Measurements from ENCODE around the gene NCAM1. TPM values are rescaled to one million over a fixed set of nuclear protein-coding genes. Genes with fewer than 3 reads are reported as not detected.

The NCAM1 gene
- total and polyA plus RNA-seq, 9 donors: 87.0 to 220 (median 114) TPM

- H3K9me3 ChIP-seq (replicated peaks; ENCODE audit: control insufficient read depth, low read depth, low read length): no peaks in the 10 kb centered on the region
- no peak for DNase-seq
- no peak overlapping the region for H3K4me3 ChIP-seq (ENCODE audit: low read length)
- no peak overlapping the region for H3K27ac ChIP-seq (ENCODE audit: low read length)
- H3K27me3 ChIP-seq (ENCODE audit: control insufficient read depth, insufficient read depth, low read length): no peaks in the 10 kb centered on the region
- no peaks in the 10 kb centered on the region for H3K4me1 ChIP-seq (ENCODE audit: control insufficient read depth, insufficient read depth, low read length)
- no peaks in the 10 kb centered on the region for H3K36me3 ChIP-seq (ENCODE audit: control insufficient read depth, insufficient read depth, low read length)
- 44% methylated on average over 2 of the region's 4 CpGs for WGBS (ENCODE audit: insufficient coverage)
These were observed 143.6 kb downstream of the NCAM1 start for GRCh38 chr11:113104691-113105251.

GRCh38 chr11:113105592-113105991 lies 144.4 kb downstream of the NCAM1 start:
- H3K27ac ChIP-seq (ENCODE audit: low read length): no peak overlapping the region
- no peaks in the 10 kb centered on the region for H3K27me3 ChIP-seq (ENCODE audit: control insufficient read depth, insufficient read depth, low read length)
- no CpG with 5 or more reads among the region's 2 CpGs for WGBS (ENCODE audit: insufficient coverage)
- no peaks in the 10 kb centered on the region for H3K4me1 ChIP-seq (ENCODE audit: control insufficient read depth, insufficient read depth, low read length)
- DNase-seq: no peak
- no peak overlapping the region for H3K4me3 ChIP-seq (ENCODE audit: low read length)
- H3K9me3 ChIP-seq (replicated peaks; ENCODE audit: control insufficient read depth, low read depth, low read length): no peaks in the 10 kb centered on the region
- H3K36me3 ChIP-seq (ENCODE audit: control insufficient read depth, insufficient read depth, low read length): no peaks in the 10 kb centered on the region

- Histone ChIP-seq H3K27ac (ENCODE audit: low read length) (no peak overlapping the region), H3K27me3 (ENCODE audit: control insufficient read depth, insufficient read depth, low read length) (no peaks in the 10 kb centered on the region), H3K36me3 (ENCODE audit: control insufficient read depth, insufficient read depth, low read length) (no peaks in the 10 kb centered on the region), H3K4me3 (ENCODE audit: low read length) (no peak overlapping the region), H3K9me3 (replicated peaks; ENCODE audit: control insufficient read depth, low read depth, low read length) (no peaks in the 10 kb centered on the region), H3K4me1 (ENCODE audit: control insufficient read depth, insufficient read depth, low read length) (no peaks in the 10 kb centered on the region)
- 33% methylated on average over 1 of the region's 2 CpGs for whole genome bisulfite sequencing (ENCODE audit: insufficient coverage)
- no peak for DNase-seq
These were observed 145.3 kb downstream of the NCAM1 start for GRCh38 chr11:113106507-113106906.

GRCh38 chr11:113110046-113110445 lies 148.8 kb downstream of the NCAM1 start:
- no peak for DNase-seq
- Histone ChIP-seq H3K9me3 (replicated peaks; ENCODE audit: control insufficient read depth, low read depth, low read length) (no peaks in the 10 kb centered on the region), H3K4me1 (ENCODE audit: control insufficient read depth, insufficient read depth, low read length) (peaks cover 3% of the 10 kb centered on the region), H3K36me3 (ENCODE audit: control insufficient read depth, insufficient read depth, low read length) (no peaks in the 10 kb centered on the region), H3K27ac (ENCODE audit: low read length) (no peak overlapping the region), H3K4me3 (ENCODE audit: low read length) (no peak overlapping the region), H3K27me3 (ENCODE audit: control insufficient read depth, insufficient read depth, low read length) (no peaks in the 10 kb centered on the region)
- WGBS (ENCODE audit: insufficient coverage): no CpG with 5 or more reads among the region's 1 CpG

GRCh38 chr11:113111156-113111555 lies 149.9 kb downstream of the NCAM1 start:
- WGBS (ENCODE audit: insufficient coverage): no CpG with 5 or more reads among the region's 2 CpGs
- H3K4me1 ChIP-seq (ENCODE audit: control insufficient read depth, insufficient read depth, low read length): peaks cover 3% of the 10 kb centered on the region

GRCh38 chr11:113112307-113112706 lies 151.1 kb downstream of the NCAM1 start:
- DNase-seq: no peak
- Histone ChIP-seq H3K36me3 (ENCODE audit: control insufficient read depth, insufficient read depth, low read length) (no peaks in the 10 kb centered on the region), H3K27me3 (ENCODE audit: control insufficient read depth, insufficient read depth, low read length) (no peaks in the 10 kb centered on the region), H3K9me3 (replicated peaks; ENCODE audit: control insufficient read depth, low read depth, low read length) (no peaks in the 10 kb centered on the region), H3K4me1 (ENCODE audit: control insufficient read depth, insufficient read depth, low read length) (peaks cover 3% of the 10 kb centered on the region), H3K27ac (ENCODE audit: low read length) (no peak overlapping the region), H3K4me3 (ENCODE audit: low read length) (no peak overlapping the region)
- no CpG with 5 or more reads among the region's 3 CpGs for WGBS (ENCODE audit: insufficient coverage)

More at GRCh38 chr11:113111156-113111555, 149.9 kb downstream of the NCAM1 start:
- Histone ChIP-seq H3K36me3 (ENCODE audit: control insufficient read depth, insufficient read depth, low read length) (no peaks in the 10 kb centered on the region), H3K4me3 (ENCODE audit: low read length) (no peak overlapping the region), H3K9me3 (replicated peaks; ENCODE audit: control insufficient read depth, low read depth, low read length) (no peaks in the 10 kb centered on the region), H3K27me3 (ENCODE audit: control insufficient read depth, insufficient read depth, low read length) (no peaks in the 10 kb centered on the region), H3K27ac (ENCODE audit: low read length) (no peak overlapping the region)
- DNase-seq: no peak

GRCh38 chr11:113113801-113114704 lies 152.8 kb downstream of the NCAM1 start:
- 44% methylated on average over 2 of the region's 5 CpGs for WGBS (ENCODE audit: insufficient coverage)
- Histone ChIP-seq H3K27ac (ENCODE audit: low read length) (no peak overlapping the region), H3K4me3 (ENCODE audit: low read length) (no peak overlapping the region), H3K27me3 (ENCODE audit: control insufficient read depth, insufficient read depth, low read length) (no peaks in the 10 kb centered on the region), H3K9me3 (replicated peaks; ENCODE audit: control insufficient read depth, low read depth, low read length) (no peaks in the 10 kb centered on the region), H3K4me1 (ENCODE audit: control insufficient read depth, insufficient read depth, low read length) (peaks cover 3% of the 10 kb centered on the region), H3K36me3 (ENCODE audit: control insufficient read depth, insufficient read depth, low read length) (no peaks in the 10 kb centered on the region)
- DNase-seq: peak; percentile 70

- peaks cover 3% of the 10 kb centered on the region for H3K4me1 ChIP-seq (ENCODE audit: control insufficient read depth, insufficient read depth, low read length)
- no peaks in the 10 kb centered on the region for H3K27me3 ChIP-seq (ENCODE audit: control insufficient read depth, insufficient read depth, low read length)
- H3K4me3 ChIP-seq (ENCODE audit: low read length): no peak overlapping the region
- H3K27ac ChIP-seq (ENCODE audit: low read length): no peak overlapping the region
- H3K9me3 ChIP-seq (replicated peaks; ENCODE audit: control insufficient read depth, low read depth, low read length): no peaks in the 10 kb centered on the region
- WGBS (ENCODE audit: insufficient coverage): 100% methylated on average over 1 of the region's 3 CpGs
- H3K36me3 ChIP-seq (ENCODE audit: control insufficient read depth, insufficient read depth, low read length): no peaks in the 10 kb centered on the region
- no peak for DNase-seq
These were observed 153.4 kb downstream of the NCAM1 start for GRCh38 chr11:113114705-113115027.

GRCh38 chr11:113118104-113118503 lies 156.9 kb downstream of the NCAM1 start:
- H3K27me3 ChIP-seq (ENCODE audit: control insufficient read depth, insufficient read depth, low read length): no peaks in the 10 kb centered on the region
- WGBS (ENCODE audit: insufficient coverage): no CpG with 5 or more reads among the region's 1 CpG
- DNase-seq: peak; percentile 16
- no peaks in the 10 kb centered on the region for H3K36me3 ChIP-seq (ENCODE audit: control insufficient read depth, insufficient read depth, low read length)
- no peak overlapping the region for H3K4me3 ChIP-seq (ENCODE audit: low read length)
- no peak overlapping the region for H3K27ac ChIP-seq (ENCODE audit: low read length)
- no peaks in the 10 kb centered on the region for H3K9me3 ChIP-seq (replicated peaks; ENCODE audit: control insufficient read depth, low read depth, low read length)
- H3K4me1 ChIP-seq (ENCODE audit: control insufficient read depth, insufficient read depth, low read length): peaks cover 3% of the 10 kb centered on the region

- DNase-seq: peak; percentile 41
- WGBS (ENCODE audit: insufficient coverage): 47% methylated on average over 3 of the region's 3 CpGs
- H3K4me1 ChIP-seq (ENCODE audit: control insufficient read depth, insufficient read depth, low read length): peaks cover 2% of the 10 kb centered on the region
- H3K27ac ChIP-seq (ENCODE audit: low read length): no peak overlapping the region
- no peaks in the 10 kb centered on the region for H3K27me3 ChIP-seq (ENCODE audit: control insufficient read depth, insufficient read depth, low read length)
- H3K9me3 ChIP-seq (replicated peaks; ENCODE audit: control insufficient read depth, low read depth, low read length): no peaks in the 10 kb centered on the region
- no peaks in the 10 kb centered on the region for H3K36me3 ChIP-seq (ENCODE audit: control insufficient read depth, insufficient read depth, low read length)
- H3K4me3 ChIP-seq (ENCODE audit: low read length): no peak overlapping the region
These were observed 157.9 kb downstream of the NCAM1 start for GRCh38 chr11:113119074-113119473.
